HepG2 (cell line): ENCODE results near the gene ZNF211. TPM values are rescaled to one million over a fixed set of nuclear protein-coding genes. Genes with fewer than 3 reads are reported as not detected.

Source experiments
- ATAC-seq: fragments of 200-7000 bp; cut with Tn5 transposase; 3 replicates; pipeline ENCODE4 v1.9.1; 2020; ENCODE audit warnings: mild to moderate bottlenecking, moderate library complexity
- BruUV-seq: library from RNA; stranded (reverse); fragments of 400-500 nt; replicated peaks from 2 replicates; lab custom pipeline; 2021; lab: Mats Ljungman, UMichigan
- CTCF ChIA-PET: fragments of 300-600 bp; formaldehyde crosslinking; extraction: SDS; loops from one replicate; lab custom pipeline; 2021; ENCODE audit warnings: low total read pairs, inconsistent platforms, low intra/inter-chr PET ratio; lab: Yijun Ruan, JAX
- POLR2A ChIA-PET: fragments of 350-600 bp; sonication (Branson Sonifier 250); formaldehyde crosslinking; loops from one replicate; lab custom pipeline; 2020; ENCODE audit warnings: antibody characterized with exemption, inconsistent platforms; lab: Yijun Ruan, JAX
- DNase-seq: peaks from one replicate; pipeline ENCODE4 v3.0.0-alpha.2; 2015; ENCODE audit warnings: low spot score
- FAIRE-seq: peaks from 3 replicates; lab custom pipeline; 2011; peaks lifted over from hg19 to GRCh38; lab: Jason Lieb, UNC
- H2AFZ ChIP-seq: one replicate; pipeline ENCODE4 v1.6.1; 2011; ENCODE audit warnings: low read length, inconsistent platforms
- H3K27ac ChIP-seq: fragments of 300-600 bp; 3 replicates; pipeline ENCODE4 v1.8.0; 2011; ENCODE audit warnings: mixed run types, mild to moderate bottlenecking, mixed read lengths, low read length, inconsistent platforms; ENCODE audit not compliant: insufficient read depth; ENCODE audit errors: extremely low read length
- H3K27me3 ChIP-seq, 2 experiments: fragments of 200-600 bp in 1 of 2; 2 replicates in 1 of 2; 3 replicates in 1 of 2; pipeline versions ENCODE4 v1.6.0 to v1.8.0; 2011; ENCODE audit warnings: low read length in 2 of 2, mild to moderate bottlenecking in 2 of 2, moderate library complexity in 2 of 2, inconsistent platforms in 1 of 2; ENCODE audit not compliant: insufficient read depth in 2 of 2, control insufficient read depth in 1 of 2
- H3K36me3 ChIP-seq, 2 experiments: fragments of 200-600 bp in 1 of 2; replicated peaks in 1 of 2; 2 replicates in 1 of 2; 3 replicates in 1 of 2; pipeline versions ENCODE4 v1.5.1 to v1.8.0; 2011; ENCODE audit warnings: low read length in 2 of 2, inconsistent platforms in 1 of 2; ENCODE audit not compliant: insufficient read depth in 2 of 2, control insufficient read depth in 1 of 2
- H3K4me1 ChIP-seq: 2 replicates; pipeline ENCODE4 v1.5.1; 2012; ENCODE audit warnings: low read length, inconsistent platforms; ENCODE audit not compliant: insufficient read depth
- H3K4me2 ChIP-seq: 2 replicates; pipeline ENCODE4 v1.6.0; 2011; ENCODE audit warnings: low read depth, low read length, inconsistent platforms
- H3K4me3 ChIP-seq, 3 experiments: fragments of 200-600 bp in 1 of 3; sonication (generic), shearing (Covaris generic) in 1 of 3; replicated peaks in 1 of 3; 2 replicates each; pipeline ENCODE4 v1.5.1; 2011 to 2016; ENCODE audit warnings: low read length in 3 of 3, inconsistent platforms in 2 of 3, low read depth in 2 of 3, mild to moderate bottlenecking in 2 of 3, control low read depth in 1 of 3, mixed read lengths in 1 of 3; ENCODE audit not compliant: insufficient read depth in 1 of 3
- H3K79me2 ChIP-seq: one replicate; pipeline ENCODE4 v1.6.1; 2011; ENCODE audit warnings: low read length, inconsistent platforms; ENCODE audit not compliant: insufficient read depth
- H3K9ac ChIP-seq: 2 replicates; pipeline ENCODE4 v1.6.0; 2011; ENCODE audit warnings: mild to moderate bottlenecking, low read depth, low read length, inconsistent platforms; ENCODE audit not compliant: insufficient read depth
- H3K9me3 ChIP-seq: 2 replicates; pipeline ENCODE4 v1.5.1; 2012; ENCODE audit warnings: mild to moderate bottlenecking, low read length
- H4K20me1 ChIP-seq: 2 replicates; pipeline ENCODE4 v1.6.0; 2011; ENCODE audit warnings: inconsistent platforms, mild to moderate bottlenecking, low read length, moderate library complexity; ENCODE audit not compliant: insufficient read depth
- POLR2A ChIP-seq, 2 experiments: IDR thresholded peaks; 2 replicates each; pipeline ENCODE4 v1.6.1; 2011; ENCODE audit warnings: low read depth in 2 of 2, low read length in 2 of 2, mild to moderate bottlenecking in 1 of 2, moderate library complexity in 1 of 2; ENCODE audit not compliant: insufficient read depth in 1 of 2
- ZNF543 ChIP-seq: sonication (generic); formaldehyde crosslinking; IDR thresholded peaks from 2 replicates; pipeline ENCODE4 v1.4.0; 2020; ENCODE audit warnings: mild to moderate bottlenecking, missing genetic modification reagents
- ZNF619 ChIP-seq: sonication (generic); formaldehyde crosslinking; IDR thresholded peaks from 2 replicates; pipeline ENCODE4 v1.4.0; 2020; ENCODE audit warnings: mild to moderate bottlenecking, missing genetic modification reagents
- WGBS: methylation state at CpG from one replicate; pipeline ENCODE4 v1.1.6; 2017; ENCODE audit warnings: low lambda C conversion rate; 5-methylcytosine and 5-hydroxymethylcytosine counted together
- in situ Hi-C: cut with HindIII; loops from 2 replicates; pipeline ENCODE4 v1.10.0; 2017; ENCODE audit warnings: low pct_unique_long_range_greater_than_20kb; ENCODE audit not compliant: extremely low pct_ligation_motif_present
- intact Hi-C: fragments of 100-400 bp; cut with micrococcal nuclease; formaldehyde crosslinking; loops from one replicate; pipeline ENCODE4 v1.10.0; 2022; ENCODE audit not compliant: unreplicated experiment
- polyA plus RNA-seq, 8 experiments: library from polyadenylated mRNA; depleted of rRNA in 3 of 8; stranded (reverse) in 7 of 8; unstranded in 1 of 8; fragments of >200 nt; fragmentation: Illumina TruSeq in 4 of 8; extraction: Trizol in 4 of 8; gene quantifications; 2 replicates each; pipeline versions ENCODE4 v1.2.1 to v1.2.3, GENCODE V29; 2011 to 2016; ENCODE audit warnings: low read depth in 4 of 8, missing spikeins in 1 of 8, mixed read lengths in 1 of 8; ENCODE audit not compliant: insufficient read depth in 1 of 8
- total RNA-seq, 5 experiments: library from RNA; depleted of rRNA; stranded (reverse); fragments of >200 nt; fragmentation: Illumina TruSeq; extraction: Trizol; gene quantifications; 2 replicates each; pipeline ENCODE4 v1.2.3, GENCODE V29; 2016; ENCODE audit warnings: low read depth in 1 of 5
- TF ChIP-seq, protein P1 (sequence below): sonication (generic); formaldehyde crosslinking; IDR thresholded peaks from 2 replicates; pipeline ENCODE4 v1.5.0; 2020; ENCODE audit warnings: missing genetic modification reagents, mild to moderate bottlenecking, borderline replicate concordance
- TF ChIP-seq, protein P2 (sequence below): sonication (generic); formaldehyde crosslinking; IDR thresholded peaks from 2 replicates; pipeline ENCODE4 v1.5.0; 2020; ENCODE audit warnings: mild to moderate bottlenecking, missing genetic modification reagents, moderate library complexity
- TF ChIP-seq, protein P3 (sequence below): sonication (generic); formaldehyde crosslinking; IDR thresholded peaks from 2 replicates; pipeline ENCODE4 v1.4.0; 2020; ENCODE audit warnings: missing genetic modification reagents, mild to moderate bottlenecking, borderline replicate concordance

Gene ZNF211
- total and polyA plus RNA-seq, 2 of the 13 experiments (the other 11 are each of a cell fraction or from before 2014, with no cell fraction given), result 9.9 to 11.2 TPM

DNA sequence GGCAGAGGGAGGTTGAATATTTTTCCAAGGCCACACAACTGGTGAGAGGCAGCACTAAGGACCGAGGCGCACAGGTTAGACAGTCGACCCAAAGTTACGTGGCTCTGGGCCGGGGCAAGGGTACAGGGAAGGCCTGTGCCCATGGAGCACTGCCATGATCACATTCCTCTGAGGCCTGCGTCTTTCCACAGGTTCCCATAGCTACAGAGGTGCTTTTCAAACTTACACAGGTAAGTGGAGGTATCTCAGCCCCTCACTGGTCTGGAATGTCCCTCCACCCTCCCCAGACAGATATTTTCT lies 814 bp downstream of the ZNF211 start:
- Histone ChIP-seq H4K20me1 (no peaks in the 10 kb centered on the region), H3K79me2 (peaks cover 3% of the 10 kb centered on the region), H2AFZ (no peak overlapping the region), H3K4me2 (peak overlapping the region; percentile 84), H3K27ac (no peak overlapping the region)
- in situ Hi-C loops (no loop called here), intact Hi-C loops (loop anchor here (1.0 to 2.0 kb wide), 2 partner anchors 47 to 227 kb away; partner anchors contain the start of gene ZNF551)
- no peak for FAIRE-seq
- DNase-seq, result no peak
- WGBS, result 11% methylated on average over 5 of the region's 6 CpGs
- peak; percentile 66 for ATAC-seq
- TF ChIP-seq, protein P1, sequence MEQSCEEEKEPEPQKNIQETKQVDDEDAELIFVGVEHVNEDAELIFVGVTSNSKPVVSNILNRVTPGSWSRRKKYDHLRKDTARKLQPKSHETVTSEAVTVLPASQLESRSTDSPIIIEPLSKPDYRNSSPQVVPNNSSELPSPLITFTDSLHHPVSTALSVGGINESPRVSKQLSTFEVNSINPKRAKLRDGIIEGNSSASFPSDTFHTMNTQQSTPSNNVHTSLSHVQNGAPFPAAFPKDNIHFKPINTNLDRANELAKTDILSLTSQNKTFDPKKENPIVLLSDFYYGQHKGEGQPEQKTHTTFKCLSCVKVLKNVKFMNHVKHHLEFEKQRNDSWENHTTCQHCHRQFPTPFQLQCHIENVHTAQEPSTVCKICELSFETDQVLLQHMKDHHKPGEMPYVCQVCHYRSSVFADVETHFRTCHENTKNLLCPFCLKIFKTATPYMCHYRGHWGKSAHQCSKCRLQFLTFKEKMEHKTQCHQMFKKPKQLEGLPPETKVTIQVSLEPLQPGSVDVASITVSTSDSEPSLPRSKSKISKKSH (CRISPR knock-in tag), result no peak
- TF ChIP-seq, protein P2, sequence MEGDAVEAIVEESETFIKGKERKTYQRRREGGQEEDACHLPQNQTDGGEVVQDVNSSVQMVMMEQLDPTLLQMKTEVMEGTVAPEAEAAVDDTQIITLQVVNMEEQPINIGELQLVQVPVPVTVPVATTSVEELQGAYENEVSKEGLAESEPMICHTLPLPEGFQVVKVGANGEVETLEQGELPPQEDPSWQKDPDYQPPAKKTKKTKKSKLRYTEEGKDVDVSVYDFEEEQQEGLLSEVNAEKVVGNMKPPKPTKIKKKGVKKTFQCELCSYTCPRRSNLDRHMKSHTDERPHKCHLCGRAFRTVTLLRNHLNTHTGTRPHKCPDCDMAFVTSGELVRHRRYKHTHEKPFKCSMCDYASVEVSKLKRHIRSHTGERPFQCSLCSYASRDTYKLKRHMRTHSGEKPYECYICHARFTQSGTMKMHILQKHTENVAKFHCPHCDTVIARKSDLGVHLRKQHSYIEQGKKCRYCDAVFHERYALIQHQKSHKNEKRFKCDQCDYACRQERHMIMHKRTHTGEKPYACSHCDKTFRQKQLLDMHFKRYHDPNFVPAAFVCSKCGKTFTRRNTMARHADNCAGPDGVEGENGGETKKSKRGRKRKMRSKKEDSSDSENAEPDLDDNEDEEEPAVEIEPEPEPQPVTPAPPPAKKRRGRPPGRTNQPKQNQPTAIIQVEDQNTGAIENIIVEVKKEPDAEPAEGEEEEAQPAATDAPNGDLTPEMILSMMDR (CRISPR knock-in tag), result no peak
- TF ChIP-seq POLR2A (IDR thresholded peaks at IDR 0.05; ENCODE audit: insufficient read depth in 1 of 2, low read depth in 2 of 2, low read length in 2 of 2), result peak in 1 of 2 experiments; percentile 33; a peak in 1 of 4 replicates
- TF ChIP-seq ZNF619 (CRISPR knock-in tag), result no peak
- TF ChIP-seq, protein P3, sequence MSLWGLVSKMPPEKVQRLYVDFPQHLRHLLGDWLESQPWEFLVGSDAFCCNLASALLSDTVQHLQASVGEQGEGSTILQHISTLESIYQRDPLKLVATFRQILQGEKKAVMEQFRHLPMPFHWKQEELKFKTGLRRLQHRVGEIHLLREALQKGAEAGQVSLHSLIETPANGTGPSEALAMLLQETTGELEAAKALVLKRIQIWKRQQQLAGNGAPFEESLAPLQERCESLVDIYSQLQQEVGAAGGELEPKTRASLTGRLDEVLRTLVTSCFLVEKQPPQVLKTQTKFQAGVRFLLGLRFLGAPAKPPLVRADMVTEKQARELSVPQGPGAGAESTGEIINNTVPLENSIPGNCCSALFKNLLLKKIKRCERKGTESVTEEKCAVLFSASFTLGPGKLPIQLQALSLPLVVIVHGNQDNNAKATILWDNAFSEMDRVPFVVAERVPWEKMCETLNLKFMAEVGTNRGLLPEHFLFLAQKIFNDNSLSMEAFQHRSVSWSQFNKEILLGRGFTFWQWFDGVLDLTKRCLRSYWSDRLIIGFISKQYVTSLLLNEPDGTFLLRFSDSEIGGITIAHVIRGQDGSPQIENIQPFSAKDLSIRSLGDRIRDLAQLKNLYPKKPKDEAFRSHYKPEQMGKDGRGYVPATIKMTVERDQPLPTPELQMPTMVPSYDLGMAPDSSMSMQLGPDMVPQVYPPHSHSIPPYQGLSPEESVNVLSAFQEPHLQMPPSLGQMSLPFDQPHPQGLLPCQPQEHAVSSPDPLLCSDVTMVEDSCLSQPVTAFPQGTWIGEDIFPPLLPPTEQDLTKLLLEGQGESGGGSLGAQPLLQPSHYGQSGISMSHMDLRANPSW (CRISPR knock-in tag), result no peak
- peak; percentile 9; the same call in 1 of the 2 replicates for TF ChIP-seq ZNF543 (CRISPR knock-in tag)
- TF ChIP-seq, all 625 proteins: peak for 2
- no TSS peak for BruUV-seq
- ChIA-PET CTCF (no interaction called here), POLR2A (interaction anchor here (1.1 to 2.1 kb wide), 4 partner anchors 11 to 48 kb away, joined by 3 to 14 read pairs (median 7); partner anchors contain the start of genes ZNF134 and ZNF551)
- Histone ChIP-seq H3K36me3 (peaks cover 1 to 14% of the 10 kb centered on the region in 2 experiments; a peak in 2 of 5 replicates), H3K4me1 (peaks cover 12% of the 10 kb centered on the region), H3K9ac (peak overlapping the region; percentile 74), H3K27me3 (no peaks in the 10 kb centered on the region; a peak in 1 of 5 replicates), H3K9me3 (peaks cover 15% of the 10 kb centered on the region), H3K4me3 (peak overlapping the region; percentile 87 to 96 (median 89))
